ENCODE data around the gene NR2C2. TPM values are rescaled to one million over a fixed set of nuclear protein-coding genes. Genes with fewer than 3 reads are reported as not detected.
A peak's percentile ranks its signal among the peaks of the same experiment; 100 is the strongest.

NR2C2 gene
- total RNA-seq, 1 experiment from 2014 or later: 46.8 TPM

DNA sequence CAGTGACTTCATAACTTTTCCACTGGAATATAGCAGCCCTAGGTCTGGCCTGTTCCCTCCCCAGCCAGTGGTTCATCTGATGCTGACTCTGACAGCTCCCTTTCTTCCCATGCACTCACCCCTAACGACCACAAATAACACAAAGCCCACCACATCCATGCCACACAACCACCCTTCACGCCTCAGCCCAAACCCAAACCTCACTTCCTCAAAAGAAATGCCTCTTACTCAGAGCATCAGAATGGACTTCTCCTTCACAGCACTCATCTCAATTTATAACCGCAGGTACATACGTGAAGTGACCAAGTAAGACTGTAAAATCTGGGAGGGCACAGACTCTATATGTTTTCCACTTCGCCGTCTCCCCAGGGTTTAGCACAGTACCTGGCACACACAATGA is 150.5 kb downstream of the NR2C2 start:
- H3K9ac ChIP-seq (ENCODE audit: low read length): peak overlapping the region; percentile 89
- H4K20me1 ChIP-seq (ENCODE audit: insufficient read depth, low read depth, low read length): no peaks in the 10 kb centered on the region
- no peaks in the 10 kb centered on the region for H3K27me3 ChIP-seq (ENCODE audit: low read length)
- peak overlapping the region; percentile 90 for H3K4me3 ChIP-seq (ENCODE audit: low read length)
- DNase-seq: peak; percentile 84
- H3K4me1 ChIP-seq (ENCODE audit: low read length): peaks cover 19% of the 10 kb centered on the region
- H2AFZ ChIP-seq (ENCODE audit: low read length): peak overlapping the region; percentile 24; the same call in 1 of the 2 replicates
- H3K36me3 ChIP-seq (ENCODE audit: insufficient read depth, low read length): peaks cover 20% of the 10 kb centered on the region
- H3K4me2 ChIP-seq (ENCODE audit: low read depth, low read length, poor library complexity, severe bottlenecking): peak overlapping the region; percentile 92
- no peaks in the 10 kb centered on the region for H3K9me3 ChIP-seq (ENCODE audit: low read length)
- peaks cover 29% of the 10 kb centered on the region for H3K79me2 ChIP-seq (ENCODE audit: low read length)
- no peaks in the 10 kb centered on the region for H3K9me2 ChIP-seq (replicated peaks; ENCODE audit: insufficient read depth, low read length)
- H3K27ac ChIP-seq (ENCODE audit: low read length): peak overlapping the region; percentile 39; the same call in 1 of the 2 replicates

Other genes with a start within 250 kb of the NR2C2 start
- gene FGD5, start 128.6 kb upstream of the NR2C2 start, total RNA-seq (2014; rRNA removed; shearing (Covaris generic); ENCODE audit: low replicate concordance): not detected in 2 replicates
- gene MRPS25, start 117.7 kb downstream of the NR2C2 start, total RNA-seq (2014; rRNA removed; shearing (Covaris generic); ENCODE audit: low replicate concordance): 32.5 and 60.6 TPM in 2 replicates
- gene RBSN, start 151.6 kb downstream of the NR2C2 start, total RNA-seq (2014; rRNA removed; shearing (Covaris generic); ENCODE audit: low replicate concordance): 11.1 and 12.2 TPM in 2 replicates

Data from Karpas-422 (cell line).